ENCODE data around the gene SELENOO. TPM values are rescaled to one million over a fixed set of nuclear protein-coding genes. Genes with fewer than 3 reads are reported as not detected.

Gene SELENOO
- total RNA-seq, 1 experiment from 2014 or later = 34.3 TPM

DNA sequence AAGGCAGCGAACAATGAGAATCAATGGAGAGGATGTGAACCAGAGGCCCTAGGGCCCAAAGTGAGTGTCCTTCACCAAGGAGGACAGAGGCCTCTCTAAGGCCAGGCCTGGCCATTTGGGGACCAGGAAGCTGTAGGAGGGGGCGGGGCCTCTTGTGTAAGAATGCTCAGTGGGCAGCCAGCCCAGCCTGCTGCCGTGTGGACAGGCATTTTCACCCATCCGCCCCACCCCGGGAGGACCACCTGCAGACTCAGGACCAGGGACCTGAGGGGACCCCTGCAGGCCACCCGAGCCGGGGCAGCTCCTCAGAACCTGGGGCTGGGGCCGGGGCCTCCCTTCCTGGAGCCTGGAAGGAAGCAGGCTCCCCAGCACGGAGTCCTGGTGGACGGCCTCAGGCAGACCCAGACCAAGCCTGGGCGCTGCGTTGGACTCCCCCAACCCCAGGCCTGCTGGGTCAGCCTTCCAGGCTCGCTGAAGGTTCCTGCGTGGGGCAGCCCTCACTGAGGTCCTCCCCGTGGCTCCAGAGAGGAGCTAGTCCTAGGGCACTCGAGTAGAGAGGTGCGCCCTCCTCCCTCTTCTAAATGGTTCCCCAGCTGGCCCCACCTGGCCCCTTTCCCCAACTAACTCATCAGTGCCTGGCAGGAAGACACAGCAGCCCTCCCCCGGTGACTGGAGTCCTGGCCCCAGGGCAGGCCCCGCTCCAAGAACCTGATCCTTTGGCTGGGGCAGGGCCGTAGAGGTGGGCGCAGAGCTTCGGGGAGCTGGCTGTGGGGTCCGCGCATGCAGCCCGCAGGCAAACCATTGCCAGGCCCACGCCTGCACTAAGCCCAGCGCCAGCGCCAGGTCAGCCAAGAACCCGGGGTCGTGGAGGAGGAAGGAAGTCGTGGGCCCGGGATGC, 16.6 kb upstream of the SELENOO start:
- BruUV-seq (replicated peaks) = no TSS peak
- Histone ChIP-seq H3K9me3 (ENCODE audit: control insufficient read depth, insufficient read depth, low read depth, low read length) (no peaks in the 10 kb centered on the region), H3K4me3 (ENCODE audit: low read depth in 2 of 2, low read length in 2 of 2) (no peak overlapping the region), H3K27me3 (ENCODE audit: control insufficient read depth, insufficient read depth, low read length) (no peaks in the 10 kb centered on the region), H3K36me3 (ENCODE audit: control insufficient read depth, insufficient read depth, low read length) (no peaks in the 10 kb centered on the region), H3K27ac (ENCODE audit: low read length) (peak overlapping the region; percentile 12; the same call in 1 of the 2 replicates), H3K4me1 (ENCODE audit: control insufficient read depth, insufficient read depth, low read length) (peaks cover 28% of the 10 kb centered on the region)
- DNase-seq (ENCODE audit: low read depth, low spot score) (no peak), ATAC-seq (no peak)
- in situ Hi-C loops (cut with HindIII; ENCODE audit: low pct_unique_long_range_greater_than_20kb, low sequenced_read_pairs) = no loop called here
- POLR2A ChIA-PET = no interaction called here
- intact Hi-C loops (cut with micrococcal nuclease; ENCODE audit: unreplicated experiment) = no loop called here
- CTCF ChIA-PET = no interaction called here
- TF ChIP-seq TCF7L2 (IDR thresholded peaks at IDR 0.05; ENCODE audit: low read depth, low read length) (no peak), SIN3A (IDR thresholded peaks at IDR 0.05; ENCODE audit: borderline replicate concordance, insufficient read depth, low read depth, low read length) (no peak)
- TF ChIP-seq, protein P1, sequence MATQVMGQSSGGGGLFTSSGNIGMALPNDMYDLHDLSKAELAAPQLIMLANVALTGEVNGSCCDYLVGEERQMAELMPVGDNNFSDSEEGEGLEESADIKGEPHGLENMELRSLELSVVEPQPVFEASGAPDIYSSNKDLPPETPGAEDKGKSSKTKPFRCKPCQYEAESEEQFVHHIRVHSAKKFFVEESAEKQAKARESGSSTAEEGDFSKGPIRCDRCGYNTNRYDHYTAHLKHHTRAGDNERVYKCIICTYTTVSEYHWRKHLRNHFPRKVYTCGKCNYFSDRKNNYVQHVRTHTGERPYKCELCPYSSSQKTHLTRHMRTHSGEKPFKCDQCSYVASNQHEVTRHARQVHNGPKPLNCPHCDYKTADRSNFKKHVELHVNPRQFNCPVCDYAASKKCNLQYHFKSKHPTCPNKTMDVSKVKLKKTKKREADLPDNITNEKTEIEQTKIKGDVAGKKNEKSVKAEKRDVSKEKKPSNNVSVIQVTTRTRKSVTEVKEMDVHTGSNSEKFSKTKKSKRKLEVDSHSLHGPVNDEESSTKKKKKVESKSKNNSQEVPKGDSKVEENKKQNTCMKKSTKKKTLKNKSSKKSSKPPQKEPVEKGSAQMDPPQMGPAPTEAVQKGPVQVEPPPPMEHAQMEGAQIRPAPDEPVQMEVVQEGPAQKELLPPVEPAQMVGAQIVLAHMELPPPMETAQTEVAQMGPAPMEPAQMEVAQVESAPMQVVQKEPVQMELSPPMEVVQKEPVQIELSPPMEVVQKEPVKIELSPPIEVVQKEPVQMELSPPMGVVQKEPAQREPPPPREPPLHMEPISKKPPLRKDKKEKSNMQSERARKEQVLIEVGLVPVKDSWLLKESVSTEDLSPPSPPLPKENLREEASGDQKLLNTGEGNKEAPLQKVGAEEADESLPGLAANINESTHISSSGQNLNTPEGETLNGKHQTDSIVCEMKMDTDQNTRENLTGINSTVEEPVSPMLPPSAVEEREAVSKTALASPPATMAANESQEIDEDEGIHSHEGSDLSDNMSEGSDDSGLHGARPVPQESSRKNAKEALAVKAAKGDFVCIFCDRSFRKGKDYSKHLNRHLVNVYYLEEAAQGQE (IDR thresholded peaks at IDR 0.05; ENCODE audit: insufficient read depth in 1 of 2, low read depth in 2 of 2, low read length in 1 of 2) = no peak

GRCh38 chr22:50184902-50185374, 15.9 kb upstream of the SELENOO start:
- in situ Hi-C loops (cut with HindIII; ENCODE audit: low pct_unique_long_range_greater_than_20kb, low sequenced_read_pairs) (no loop called here), intact Hi-C loops (cut with micrococcal nuclease; ENCODE audit: unreplicated experiment) (no loop called here)
- ATAC-seq = no peak
- H3K27me3 ChIP-seq (ENCODE audit: control insufficient read depth, insufficient read depth, low read length) = no peaks in the 10 kb centered on the region
- H3K4me1 ChIP-seq (ENCODE audit: control insufficient read depth, insufficient read depth, low read length) = peaks cover 35% of the 10 kb centered on the region
- TF ChIP-seq, protein P2, sequence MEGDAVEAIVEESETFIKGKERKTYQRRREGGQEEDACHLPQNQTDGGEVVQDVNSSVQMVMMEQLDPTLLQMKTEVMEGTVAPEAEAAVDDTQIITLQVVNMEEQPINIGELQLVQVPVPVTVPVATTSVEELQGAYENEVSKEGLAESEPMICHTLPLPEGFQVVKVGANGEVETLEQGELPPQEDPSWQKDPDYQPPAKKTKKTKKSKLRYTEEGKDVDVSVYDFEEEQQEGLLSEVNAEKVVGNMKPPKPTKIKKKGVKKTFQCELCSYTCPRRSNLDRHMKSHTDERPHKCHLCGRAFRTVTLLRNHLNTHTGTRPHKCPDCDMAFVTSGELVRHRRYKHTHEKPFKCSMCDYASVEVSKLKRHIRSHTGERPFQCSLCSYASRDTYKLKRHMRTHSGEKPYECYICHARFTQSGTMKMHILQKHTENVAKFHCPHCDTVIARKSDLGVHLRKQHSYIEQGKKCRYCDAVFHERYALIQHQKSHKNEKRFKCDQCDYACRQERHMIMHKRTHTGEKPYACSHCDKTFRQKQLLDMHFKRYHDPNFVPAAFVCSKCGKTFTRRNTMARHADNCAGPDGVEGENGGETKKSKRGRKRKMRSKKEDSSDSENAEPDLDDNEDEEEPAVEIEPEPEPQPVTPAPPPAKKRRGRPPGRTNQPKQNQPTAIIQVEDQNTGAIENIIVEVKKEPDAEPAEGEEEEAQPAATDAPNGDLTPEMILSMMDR (IDR thresholded peaks at IDR 0.05) = no peak
- TF ChIP-seq, protein P1 (IDR thresholded peaks at IDR 0.05; ENCODE audit: insufficient read depth in 1 of 2, low read depth in 2 of 2, low read length in 1 of 2) = no peak
- TF ChIP-seq POLR2AphosphoS5 (IDR thresholded peaks at IDR 0.05; ENCODE audit: low read depth, low read length) (no peak), TCF7L2 (IDR thresholded peaks at IDR 0.05; ENCODE audit: low read depth, low read length) (no peak), SIN3A (IDR thresholded peaks at IDR 0.05; ENCODE audit: borderline replicate concordance, insufficient read depth, low read depth, low read length) (no peak)
- H3K36me3 ChIP-seq (ENCODE audit: control insufficient read depth, insufficient read depth, low read length) = no peaks in the 10 kb centered on the region
- H3K9me3 ChIP-seq (ENCODE audit: control insufficient read depth, insufficient read depth, low read depth, low read length) = no peaks in the 10 kb centered on the region
- ChIA-PET POLR2A (no interaction called here), CTCF (no interaction called here)
- peak overlapping the region; percentile 81 for H3K27ac ChIP-seq (ENCODE audit: low read length)
- peak overlapping the region; percentile 25 to 48 for H3K4me3 ChIP-seq (ENCODE audit: low read depth in 2 of 2, low read length in 2 of 2)
- BruUV-seq (replicated peaks) = no TSS peak
- no peak for DNase-seq (ENCODE audit: low read depth, low spot score)
